Lung (tissue), 13 donors: ENCODE data around the gene GLB1L. TPM values are rescaled to one million over a fixed set of nuclear protein-coding genes. Genes with fewer than 3 reads are reported as not detected.

ENCODE experiments used
- ATAC-seq: fragments of 200-7000 bp; cut with Tn5 transposase; one replicate; pipeline ENCODE4 v1.9.1; 2020; ENCODE audit warnings: moderate number of reproducible peaks; ENCODE audit not compliant: insufficient read depth, low FRiP score
- DNase-seq, 3 donors: peaks; one replicate each; pipeline ENCODE4 v3.0.0-alpha.2; 2013 to 2017
- H3K27ac ChIP-seq, 2 donors: one replicate each; pipeline ENCODE4 v1.5.1; 2013; ENCODE audit warnings: mild to moderate bottlenecking in 2 of 2, moderate library complexity in 2 of 2, control low read depth in 1 of 2, inconsistent platforms in 1 of 2, low read depth in 1 of 2, low read length in 1 of 2
- H3K27me3 ChIP-seq, 3 donors: one replicate each; pipeline ENCODE4 v1.5.1; 2013; ENCODE audit warnings: low read length in 2 of 3; ENCODE audit not compliant: control insufficient read depth in 3 of 3, insufficient read depth in 3 of 3
- H3K36me3 ChIP-seq, 4 donors: one replicate each; pipeline ENCODE4 v1.5.1; 2013; ENCODE audit warnings: low read length in 4 of 4, mild to moderate bottlenecking in 1 of 4, moderate library complexity in 1 of 4; ENCODE audit not compliant: control insufficient read depth in 4 of 4, insufficient read depth in 4 of 4
- H3K4me1 ChIP-seq, 5 donors: one replicate each; pipeline ENCODE4 v1.5.1; 2013; ENCODE audit warnings: low read length in 5 of 5, mild to moderate bottlenecking in 2 of 5, moderate library complexity in 1 of 5; ENCODE audit not compliant: control insufficient read depth in 5 of 5, insufficient read depth in 5 of 5
- H3K4me3 ChIP-seq: one replicate; pipeline ENCODE4 v1.5.1; 2013; ENCODE audit warnings: mild to moderate bottlenecking, control low read depth, moderate library complexity
- H3K9ac ChIP-seq, 2 donors: one replicate each; pipeline ENCODE4 v1.5.1; 2013; ENCODE audit warnings: low read length in 2 of 2, control low read depth in 1 of 2; ENCODE audit not compliant: insufficient read depth in 1 of 2
- H3K9me3 ChIP-seq, 4 donors: one replicate each; pipeline ENCODE4 v1.5.1; 2013; ENCODE audit warnings: low read length in 3 of 4, mild to moderate bottlenecking in 1 of 4, moderate library complexity in 1 of 4; ENCODE audit not compliant: control insufficient read depth in 4 of 4, insufficient read depth in 3 of 4
- CTCF ChIP-seq: IDR thresholded peaks from 2 replicates; pipeline ENCODE4 v1.5.1; 2012; ENCODE audit warnings: mild to moderate bottlenecking; ENCODE audit errors: control extremely low read depth, extremely low read depth
- WGBS, 2 donors: extraction: QIAGEN DNeasy Blood & Tissue Kit; methylation state at CpG; one replicate each; pipeline ENCODE4 v1.1.7; 2013; 5-methylcytosine and 5-hydroxymethylcytosine counted together
- polyA plus RNA-seq, 2 donors: library from polyadenylated mRNA; stranded (reverse); fragments of 200-250 nt; gene quantifications; one replicate each; pipeline ENCODE4 v1.2.1, GENCODE V29; 2013
- small RNA-seq: library from RNA; depleted of rRNA; stranded (forward); fragments of <200 nt; gene quantifications from one replicate; pipeline ENCODE3, GENCODE V24; 2014; ENCODE audit warnings: low replicate concordance
- total RNA-seq, 2 donors: library from RNA; depleted of rRNA in 1 of 2; stranded (reverse); fragments of >200 nt in 1 of 2; gene quantifications; one replicate each; pipeline ENCODE4 v1.2.1, GENCODE V29; 2014 to 2021
- donor health status: control.
- donor health status: control.
- donor health status: Bipolar disorder and iron deficiency.
- donor health status: healthy.
- donor health status: DM: yes; HTN: yes; CAD: no.

The GLB1L gene
- total and polyA plus RNA-seq, 4 donors: 7.5 to 18.7 (median 13.6) TPM

DNA sequence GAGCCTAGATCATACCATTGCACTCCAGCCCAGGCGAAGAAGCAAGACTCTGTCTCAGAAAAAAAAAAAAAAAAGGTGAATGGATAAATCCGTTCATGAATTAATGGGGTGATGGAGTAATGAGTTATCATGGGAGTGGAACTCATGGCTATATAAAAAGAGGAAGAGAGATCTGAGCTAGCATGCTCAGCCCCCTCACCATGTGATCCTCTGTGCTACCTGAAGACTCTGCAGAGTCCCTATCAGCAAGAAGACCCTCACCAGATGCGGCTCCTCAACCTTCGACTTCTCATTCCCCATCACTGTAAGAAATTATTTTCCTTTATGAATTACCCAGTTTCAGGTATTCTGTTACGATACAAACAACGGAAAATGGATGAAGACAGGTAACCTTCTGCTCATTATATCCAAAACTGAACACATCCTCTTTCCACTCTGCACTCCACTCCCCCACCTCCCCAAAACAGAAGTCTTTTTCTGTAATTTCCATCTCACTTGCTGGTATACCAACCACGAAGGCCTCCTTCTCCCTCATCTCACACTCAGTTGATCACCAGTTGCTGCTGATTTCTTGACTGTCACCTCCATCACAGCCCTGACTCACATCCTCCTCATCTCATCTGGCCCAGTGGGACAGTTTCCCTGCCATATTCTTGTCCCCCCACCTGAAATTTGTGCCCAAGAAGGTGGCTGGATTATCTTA lies 58.3 kb downstream of the GLB1L start:
- Histone ChIP-seq H3K4me1 (no peaks in the 10 kb centered on the region), H3K9ac (no peak overlapping the region), H3K9me3 (no peaks in the 10 kb centered on the region), H3K36me3 (peaks cover 11 to 21% (median 19%) of the 10 kb centered on the region in 4 donors), H3K4me3 (no peak overlapping the region), H3K27me3 (no peaks in the 10 kb centered on the region), H3K27ac (no peak overlapping the region)
- WGBS, 2 donors: 87 to 93% methylated on average over 7 of the region's 7 CpGs
- no peak for TF ChIP-seq CTCF
- ATAC-seq (no peak), DNase-seq (no peak)

Small RNA genes within 50 kb of the gene (small RNA-seq; reads per million reads assigned to genes)
- not detected for gene MIR153-1

Other genes starting within 250 kb of the GLB1L start
- gene CFAP65, start 203.9 kb downstream of the GLB1L start, total RNA-seq: 10 to 100 TPM; 10.3 to 16.5 TPM
- gene CFAP65, start 203.9 kb downstream of the GLB1L start, polyA plus RNA-seq: 1 to 10 TPM; 3.9 to 5.8 TPM
- gene IHH, start 184.5 kb downstream of the GLB1L start, total RNA-seq: 1 to 10 TPM; 2.2 to 4.4 TPM
- gene IHH, start 184.5 kb downstream of the GLB1L start, polyA plus RNA-seq: 1 to 10 TPM in 1 of 2 donors, under 1 TPM in 1; 0.55 to 1.8 TPM
- 10 to 100 TPM; 13.3 to 21.1 TPM for gene NHEJ1, start 84.6 kb downstream of the GLB1L start, total RNA-seq
- 10 to 100 TPM in 1 of 2 donors, 1 to 10 TPM in 1; 8.4 to 11.7 TPM for gene NHEJ1, start 84.6 kb downstream of the GLB1L start, polyA plus RNA-seq
- gene SLC23A3, start 75.4 kb downstream of the GLB1L start, total RNA-seq: 1 to 10 TPM; 2.0 to 2.5 TPM
- 1 to 10 TPM in 1 of 2 donors, under 1 TPM in 1; 0.80 to 1.7 TPM for gene SLC23A3, start 75.4 kb downstream of the GLB1L start, polyA plus RNA-seq
- gene CNPPD1, start 68.5 kb downstream of the GLB1L start, total RNA-seq: 10 to 100 TPM; 27.5 to 66.9 TPM
- 10 to 100 TPM; 37.2 to 60.1 TPM for gene CNPPD1, start 68.5 kb downstream of the GLB1L start, polyA plus RNA-seq
- 10 to 100 TPM; 42.1 to 80.6 TPM for gene RETREG2, start 67.2 kb downstream of the GLB1L start, total RNA-seq
- gene RETREG2, start 67.2 kb downstream of the GLB1L start, polyA plus RNA-seq: 10 to 100 TPM; 46.8 to 56.6 TPM
- 10 to 100 TPM; 28.2 to 41.4 TPM for gene ZFAND2B, start 38.7 kb downstream of the GLB1L start, total RNA-seq
- gene ZFAND2B, start 38.7 kb downstream of the GLB1L start, polyA plus RNA-seq: 10 to 100 TPM; 37.7 to 45.1 TPM
- gene ABCB6, start 26.5 kb downstream of the GLB1L start, total RNA-seq: 10 to 100 TPM; 17.2 to 40.4 TPM
- 10 to 100 TPM; 27.7 to 49.4 TPM for gene ABCB6, start 26.5 kb downstream of the GLB1L start, polyA plus RNA-seq
- gene ATG9A, start 15.8 kb downstream of the GLB1L start, total RNA-seq: 10 to 100 TPM; 49.1 TPM
- gene ATG9A, start 15.8 kb downstream of the GLB1L start, polyA plus RNA-seq: 10 to 100 TPM; 22.5 to 36.1 TPM
- gene ANKZF1, start 15.6 kb downstream of the GLB1L start, total RNA-seq: 100 to 1,000 TPM in 1 of 2 donors, 10 to 100 TPM in 1; 40.1 to 101 TPM
- gene ANKZF1, start 15.6 kb downstream of the GLB1L start, polyA plus RNA-seq: 10 to 100 TPM; 22.3 to 28.4 TPM
- 10 to 100 TPM; 16.2 to 25.7 TPM for gene STK16, start within 50 bp of the GLB1L start, total RNA-seq
- gene STK16, start within 50 bp of the GLB1L start, polyA plus RNA-seq: 10 to 100 TPM; 25.2 to 50.5 TPM
- gene TUBA4B, start 7.8 kb upstream of the GLB1L start, total RNA-seq: 10 to 100 TPM in 1 of 2 donors, 1 to 10 TPM in 1; 5.7 to 20.3 TPM
- 10 to 100 TPM in 1 of 2 donors, 1 to 10 TPM in 1; 8.7 to 12.2 TPM for gene TUBA4B, start 7.8 kb upstream of the GLB1L start, polyA plus RNA-seq
- 10 to 100 TPM; 15.6 to 37.9 TPM for gene TUBA4A, start 8.5 kb upstream of the GLB1L start, total RNA-seq
- gene TUBA4A, start 8.5 kb upstream of the GLB1L start, polyA plus RNA-seq: 10 to 100 TPM; 48.1 to 82.1 TPM
- gene DNAJB2, start 33.9 kb upstream of the GLB1L start, total RNA-seq: 10 to 100 TPM; 77.3 to 79.6 TPM
- 10 to 100 TPM; 63.7 to 73.4 TPM for gene DNAJB2, start 33.9 kb upstream of the GLB1L start, polyA plus RNA-seq
- 1 to 10 TPM in 1 of 2 donors, under 1 TPM in 1; 0.21 to 2.6 TPM for gene PTPRN, start 64.0 kb upstream of the GLB1L start, total RNA-seq
- under 1 TPM; 0.11 to 0.22 TPM for gene PTPRN, start 64.0 kb upstream of the GLB1L start, polyA plus RNA-seq
- not detected for gene RESP18, start 87.3 kb upstream of the GLB1L start, total RNA-seq
- gene RESP18, start 87.3 kb upstream of the GLB1L start, polyA plus RNA-seq: not detected
- gene DNPEP, start 142.5 kb upstream of the GLB1L start, total RNA-seq: 10 to 100 TPM; 73.7 to 78.6 TPM
- 10 to 100 TPM; 82.9 to 89.7 TPM for gene DNPEP, start 142.5 kb upstream of the GLB1L start, polyA plus RNA-seq
- 10 to 100 TPM; 23.9 to 88.7 TPM for gene DES, start 172.9 kb upstream of the GLB1L start, total RNA-seq
- gene DES, start 172.9 kb upstream of the GLB1L start, polyA plus RNA-seq: 100 to 1,000 TPM in 1 of 2 donors, 10 to 100 TPM in 1; 27.2 to 108 TPM
- gene SPEG, start 189.4 kb upstream of the GLB1L start, total RNA-seq: 10 to 100 TPM in 1 of 2 donors, 1 to 10 TPM in 1; 8.7 to 15.6 TPM
- gene SPEG, start 189.4 kb upstream of the GLB1L start, polyA plus RNA-seq: 10 to 100 TPM in 1 of 2 donors, 1 to 10 TPM in 1; 3.7 to 10.5 TPM